GM23338 (cell line): Measurements from ENCODE around the gene SUPT5H. TPM values are rescaled to one million over a fixed set of nuclear protein-coding genes. Genes with fewer than 3 reads are reported as not detected.

Source experiments
- ATAC-seq: fragments of 200-7000 bp; cut with Tn5 transposase; 3 replicates; pipeline ENCODE4 v1.9.1; 2020
- DNase-seq: peaks from one replicate; pipeline ENCODE4 v3.0.0-alpha.2; 2015; ENCODE audit warnings: low spot score
- H2AFZ ChIP-seq: fragments of 200-600 bp; sonication (generic); 2 replicates; pipeline ENCODE4 v1.8.0; 2016; ENCODE audit warnings: antibody characterized with exemption, mild to moderate bottlenecking, moderate library complexity
- H3F3A ChIP-seq: fragments of 200-600 bp; sonication (generic); replicated peaks from 2 replicates; pipeline ENCODE4 v1.8.0; 2017; ENCODE audit warnings: antibody characterized with exemption, mixed run types, low read depth
- H3K27ac ChIP-seq: fragments of 200-600 bp; sonication (generic); 2 replicates; pipeline ENCODE4 v1.6.1; 2016; ENCODE audit warnings: low read depth
- H3K27me3 ChIP-seq: fragments of 200-600 bp; sonication (generic); 2 replicates; pipeline ENCODE4 v1.8.0; 2016; ENCODE audit warnings: mild to moderate bottlenecking, mixed run types, moderate library complexity; ENCODE audit not compliant: insufficient read depth
- H3K36me3 ChIP-seq: fragments of 200-600 bp; sonication (generic); 2 replicates; pipeline ENCODE4 v1.8.0; 2016; ENCODE audit warnings: mild to moderate bottlenecking; ENCODE audit not compliant: insufficient read depth
- H3K4me1 ChIP-seq: fragments of 200-600 bp; sonication (generic); 2 replicates; pipeline ENCODE4 v1.8.0; 2016; ENCODE audit warnings: mild to moderate bottlenecking, moderate library complexity; ENCODE audit not compliant: insufficient read depth
- H3K4me2 ChIP-seq: fragments of 200-600 bp; sonication (generic); 2 replicates; pipeline ENCODE4 v1.7.1; 2017; ENCODE audit warnings: mixed run types
- H3K4me3 ChIP-seq: fragments of 200-600 bp; sonication (generic); 2 replicates; pipeline ENCODE4 v1.6.1; 2016; ENCODE audit warnings: mixed run types
- H3K79me2 ChIP-seq: fragments of 200-600 bp; sonication (generic); replicated peaks from 2 replicates; pipeline ENCODE4 v1.8.0; 2017; ENCODE audit warnings: mild to moderate bottlenecking; ENCODE audit not compliant: insufficient read depth
- H3K9me2 ChIP-seq: fragments of 200-600 bp; sonication (generic); 2 replicates; pipeline ENCODE4 v1.8.0; 2017; ENCODE audit not compliant: insufficient read depth
- H4K20me1 ChIP-seq: fragments of 200-600 bp; sonication (generic); replicated peaks from 2 replicates; pipeline ENCODE4 v1.8.0; 2017; ENCODE audit warnings: mild to moderate bottlenecking; ENCODE audit not compliant: insufficient read depth
- H3K27ac Mint-ChIP-seq: 2 replicates; pipeline ENCODE4 v1.8.0; 2020; ENCODE audit warnings: inconsistent platforms, mild to moderate bottlenecking, moderate library complexity, mixed read lengths
- H3K27me3 Mint-ChIP-seq: 3 replicates; pipeline ENCODE4 v1.8.0; 2022; ENCODE audit warnings: low read depth, mild to moderate bottlenecking, moderate library complexity, mixed read lengths, inconsistent platforms; ENCODE audit not compliant: insufficient read depth, poor library complexity
- H3K36me3 Mint-ChIP-seq: 3 replicates; pipeline ENCODE4 v1.8.0; 2021; ENCODE audit warnings: low read depth, mild to moderate bottlenecking, inconsistent platforms, moderate library complexity, mixed read lengths
- H3K4me1 Mint-ChIP-seq: 3 replicates; pipeline ENCODE4 v1.8.0; 2020; ENCODE audit warnings: mild to moderate bottlenecking, inconsistent platforms, mixed read lengths
- H3K4me3 Mint-ChIP-seq: 3 replicates; pipeline ENCODE4 v1.8.0; 2021; ENCODE audit warnings: moderate library complexity, mild to moderate bottlenecking, inconsistent platforms, mixed read lengths
- H3K9me3 Mint-ChIP-seq: 3 replicates; pipeline ENCODE4 v1.8.0; 2020; ENCODE audit warnings: moderate library complexity, mild to moderate bottlenecking, inconsistent platforms, mixed read lengths
- CREB1 ChIP-seq: fragments of 250-450 bp; sonication (Bioruptor Pico); IDR thresholded peaks from 2 replicates; pipeline ENCODE4 v1.5.0; 2020; ENCODE audit warnings: low read depth, mild to moderate bottlenecking, moderate library complexity
- EZH2phosphoT487 ChIP-seq: fragments of 200-600 bp; sonication (generic); IDR thresholded peaks from one replicate; pipeline ENCODE4 v1.8.1; 2018; ENCODE audit warnings: antibody characterized with exemption; ENCODE audit not compliant: unreplicated experiment
- polyA plus RNA-seq: library from polyadenylated mRNA; unstranded; fragments of >200 nt; fragmentation: Nextera tagmentation; extraction: Ambion mirVana; gene quantifications from 2 replicates; pipeline ENCODE4 v1.2.1, GENCODE V29; 2016
- total RNA-seq: library from RNA; depleted of rRNA; stranded (reverse); fragments of >200 nt; shearing (Covaris generic); gene quantifications from 2 replicates; pipeline ENCODE4 v1.2.3, GENCODE V29; 2014
- TF ChIP-seq, protein P1 (sequence below): IDR thresholded peaks from one replicate; pipeline ENCODE4 v1.6.1; 2018; ENCODE audit warnings: antibody characterized with exemption; ENCODE audit not compliant: unreplicated experiment

Gene SUPT5H
- total and polyA plus RNA-seq, 2 experiments from 2014 or later, result 108 to 150 TPM

DNA sequence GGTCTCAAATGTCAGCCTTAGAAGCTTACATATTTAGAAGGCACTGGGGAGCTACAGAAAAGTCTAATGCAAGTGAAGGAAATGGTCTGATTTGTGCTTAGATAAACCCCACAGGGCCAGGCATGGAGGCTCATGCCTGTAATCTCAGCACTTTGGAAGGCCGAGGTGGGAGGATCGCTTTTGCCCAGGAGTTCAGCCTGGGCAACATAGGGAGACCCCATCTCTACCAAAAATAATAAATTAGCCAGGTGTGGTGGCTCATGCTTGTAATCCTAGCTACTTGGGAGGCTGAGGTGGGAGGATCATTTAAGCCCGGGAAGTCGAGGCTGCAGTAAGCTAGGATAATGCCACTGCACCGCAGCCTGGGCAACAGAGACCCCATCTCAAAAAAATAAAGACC lies 50.7 kb downstream of the SUPT5H start:
- Mint-ChIP-seq H3K4me1 (peaks cover 23% of the 10 kb centered on the region), H3K27me3 (peaks cover 46% of the 10 kb centered on the region), H3K9me3 (no peaks in the 10 kb centered on the region), H3K4me3 (no peak overlapping the region; the same call in 2 of the 3 replicates), H3K27ac (no peak overlapping the region), H3K36me3 (peaks cover 15% of the 10 kb centered on the region)
- H3K36me3 ChIP-seq, result 0 out of 2 replicates have a peak, but pooled peaks cover 4% of the 10 kb centered on the region
- no peaks in the 10 kb centered on the region for H3K79me2 ChIP-seq
- no peak for ATAC-seq
- H3F3A ChIP-seq, result peaks cover 9% of the 10 kb centered on the region
- H3K9me2 ChIP-seq, result no peaks in the 10 kb centered on the region
- H2AFZ ChIP-seq, result no peak overlapping the region
- H3K4me3 ChIP-seq, result no peak overlapping the region
- no peak for TF ChIP-seq EZH2phosphoT487
- TF ChIP-seq, protein P1, sequence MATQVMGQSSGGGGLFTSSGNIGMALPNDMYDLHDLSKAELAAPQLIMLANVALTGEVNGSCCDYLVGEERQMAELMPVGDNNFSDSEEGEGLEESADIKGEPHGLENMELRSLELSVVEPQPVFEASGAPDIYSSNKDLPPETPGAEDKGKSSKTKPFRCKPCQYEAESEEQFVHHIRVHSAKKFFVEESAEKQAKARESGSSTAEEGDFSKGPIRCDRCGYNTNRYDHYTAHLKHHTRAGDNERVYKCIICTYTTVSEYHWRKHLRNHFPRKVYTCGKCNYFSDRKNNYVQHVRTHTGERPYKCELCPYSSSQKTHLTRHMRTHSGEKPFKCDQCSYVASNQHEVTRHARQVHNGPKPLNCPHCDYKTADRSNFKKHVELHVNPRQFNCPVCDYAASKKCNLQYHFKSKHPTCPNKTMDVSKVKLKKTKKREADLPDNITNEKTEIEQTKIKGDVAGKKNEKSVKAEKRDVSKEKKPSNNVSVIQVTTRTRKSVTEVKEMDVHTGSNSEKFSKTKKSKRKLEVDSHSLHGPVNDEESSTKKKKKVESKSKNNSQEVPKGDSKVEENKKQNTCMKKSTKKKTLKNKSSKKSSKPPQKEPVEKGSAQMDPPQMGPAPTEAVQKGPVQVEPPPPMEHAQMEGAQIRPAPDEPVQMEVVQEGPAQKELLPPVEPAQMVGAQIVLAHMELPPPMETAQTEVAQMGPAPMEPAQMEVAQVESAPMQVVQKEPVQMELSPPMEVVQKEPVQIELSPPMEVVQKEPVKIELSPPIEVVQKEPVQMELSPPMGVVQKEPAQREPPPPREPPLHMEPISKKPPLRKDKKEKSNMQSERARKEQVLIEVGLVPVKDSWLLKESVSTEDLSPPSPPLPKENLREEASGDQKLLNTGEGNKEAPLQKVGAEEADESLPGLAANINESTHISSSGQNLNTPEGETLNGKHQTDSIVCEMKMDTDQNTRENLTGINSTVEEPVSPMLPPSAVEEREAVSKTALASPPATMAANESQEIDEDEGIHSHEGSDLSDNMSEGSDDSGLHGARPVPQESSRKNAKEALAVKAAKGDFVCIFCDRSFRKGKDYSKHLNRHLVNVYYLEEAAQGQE, result no peak
- no peak overlapping the region for H3K27ac ChIP-seq
- no peak overlapping the region for H3K4me2 ChIP-seq
- H4K20me1 ChIP-seq, result no peaks in the 10 kb centered on the region; the same call in 1 of the 2 replicates
- H3K27me3 ChIP-seq, result peaks cover 42% of the 10 kb centered on the region
- H3K4me1 ChIP-seq, result peaks cover 20% of the 10 kb centered on the region
- DNase-seq, result no peak

DNA sequence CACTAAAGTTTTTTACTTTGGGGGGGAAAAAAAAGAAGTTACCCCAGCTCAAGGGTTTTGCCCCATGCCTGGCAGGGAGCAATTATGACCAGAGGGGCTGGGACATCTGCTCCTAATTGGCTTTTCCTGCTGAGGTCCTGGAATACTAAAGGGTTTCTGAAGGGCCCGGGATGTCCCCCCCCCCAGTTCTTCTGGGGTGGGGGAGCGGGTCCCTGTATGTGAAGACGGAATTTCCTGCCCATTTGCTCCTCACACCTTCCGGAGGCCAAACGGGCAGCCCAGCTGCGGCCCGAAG lies 52.3 kb downstream of the SUPT5H start:
- Mint-ChIP-seq H3K9me3 (peaks cover 6% of the 10 kb centered on the region; the same call in 2 of the 3 replicates), H3K27ac (no peak overlapping the region), H3K4me1 (peaks cover 23% of the 10 kb centered on the region), H3K27me3 (peaks cover 60% of the 10 kb centered on the region), H3K4me3 (peak overlapping the region; percentile 24; the same call in 1 of the 3 replicates), H3K36me3 (peaks cover 7% of the 10 kb centered on the region)
- no peaks in the 10 kb centered on the region for H3K36me3 ChIP-seq
- peak overlapping the region; percentile 95 for H3K4me2 ChIP-seq
- H3K27ac ChIP-seq, result no peak overlapping the region
- no peaks in the 10 kb centered on the region; the same call in 1 of the 2 replicates for H4K20me1 ChIP-seq
- H3K4me1 ChIP-seq, result peaks cover 20% of the 10 kb centered on the region
- DNase-seq (no peak), ATAC-seq (no peak)
- peaks cover 9% of the 10 kb centered on the region for H3F3A ChIP-seq
- peak overlapping the region; percentile 74 for H3K4me3 ChIP-seq
- TF ChIP-seq, protein P1, result no peak
- peak; percentile 29; the same call in 1 of the 2 replicates for TF ChIP-seq CREB1 (CRISPR knock-in tag)
- H3K9me2 ChIP-seq, result 0 out of 2 replicates have a peak, but pooled peaks cover 3% of the 10 kb centered on the region
- peaks cover 58% of the 10 kb centered on the region for H3K27me3 ChIP-seq
- H2AFZ ChIP-seq, result no peak overlapping the region; the same call in 1 of the 2 replicates
- H3K79me2 ChIP-seq, result no peaks in the 10 kb centered on the region
